Caki2 (cell line): ENCODE results near the gene NEURL1. TPM values are rescaled to one million over a fixed set of nuclear protein-coding genes. Genes with fewer than 3 reads are reported as not detected.

Experiments used
- DNase-seq: peaks from one replicate; pipeline ENCODE4 v3.0.0-alpha.2; 2015; ENCODE audit warnings: low read depth
- in situ Hi-C: cut with HindIII; loops from 2 replicates; pipeline ENCODE4 v1.10.0; 2016; ENCODE audit warnings: low sequenced_read_pairs, low pct_unique_long_range_greater_than_20kb, mixed read lengths
- total RNA-seq: library from RNA; depleted of rRNA; stranded (reverse); fragments of >200 nt; shearing (Covaris generic); gene quantifications from 2 replicates; pipeline ENCODE4 v1.2.3, GENCODE V29; 2014; ENCODE audit warnings: low replicate concordance

The NEURL1 gene
- total RNA-seq, 1 experiment from 2014 or later = not detected

GRCh38 chr10:103539751-103540150 lies 46.2 kb downstream of the NEURL1 start:
- no peak for DNase-seq
- in situ Hi-C loops = no loop called here

- no peak for DNase-seq
- in situ Hi-C loops = no loop called here
Measured at GRCh38 chr10:103540722-103541121, 47.2 kb downstream of the NEURL1 start.

- in situ Hi-C loops = no loop called here
Measured at GRCh38 chr10:103541616-103542015, 48.1 kb downstream of the NEURL1 start.

GRCh38 chr10:103542764-103543616 lies 49.5 kb downstream of the NEURL1 start:
- in situ Hi-C loops = no loop called here
- peak; percentile 41 for DNase-seq

More at GRCh38 chr10:103541616-103542015, 48.1 kb downstream of the NEURL1 start:
- DNase-seq = no peak

GRCh38 chr10:103543617-103544525 lies 50.4 kb downstream of the NEURL1 start:
- DNase-seq = no peak
- in situ Hi-C loops = no loop called here

- DNase-seq = no peak
- in situ Hi-C loops = no loop called here
Measured at GRCh38 chr10:103544657-103545310, 51.3 kb downstream of the NEURL1 start.

- no peak for DNase-seq
- in situ Hi-C loops = no loop called here
Measured at GRCh38 chr10:103545366-103545765, 51.9 kb downstream of the NEURL1 start.

- no peak for DNase-seq
- in situ Hi-C loops = no loop called here
Measured at GRCh38 chr10:103545771-103546281, 52.3 kb downstream of the NEURL1 start.

- no peak for DNase-seq
- in situ Hi-C loops = no loop called here
Measured at GRCh38 chr10:103546401-103546800, 52.9 kb downstream of the NEURL1 start.

- DNase-seq = no peak
- in situ Hi-C loops = no loop called here
Measured at GRCh38 chr10:103547391-103547946, 54.0 kb downstream of the NEURL1 start.

GRCh38 chr10:103548006-103548405 lies 54.5 kb downstream of the NEURL1 start:
- DNase-seq = no peak
- in situ Hi-C loops = no loop called here

GRCh38 chr10:103548581-103549348 lies 55.3 kb downstream of the NEURL1 start:
- no peak for DNase-seq
- in situ Hi-C loops = no loop called here

- in situ Hi-C loops = no loop called here
- no peak for DNase-seq
Measured at GRCh38 chr10:103549349-103549685, 55.8 kb downstream of the NEURL1 start.

GRCh38 chr10:103550229-103550628 lies 56.7 kb downstream of the NEURL1 start:
- DNase-seq = no peak
- in situ Hi-C loops = no loop called here

GRCh38 chr10:103551619-103552602 lies 58.4 kb downstream of the NEURL1 start:
- in situ Hi-C loops = no loop called here
- no peak for DNase-seq

GRCh38 chr10:103552856-103553742 lies 59.6 kb downstream of the NEURL1 start:
- DNase-seq = no peak
- in situ Hi-C loops = no loop called here
